ENCODE data around the gene IQGAP3. TPM values are rescaled to one million over a fixed set of nuclear protein-coding genes. Genes with fewer than 3 reads are reported as not detected.
A peak's percentile ranks its signal among the peaks of the same experiment; 100 is the strongest.

The IQGAP3 gene
- total and polyA plus RNA-seq, 2 of the 4 experiments (the other 2 are of a cell fraction) = 12.5 to 13.6 TPM

GRCh38 chr1:156494309-156494895 lies 78.0 kb downstream of the IQGAP3 start:
- H4K5ac ChIP-seq (ENCODE audit: low read depth, low read length) = no peak overlapping the region
- H4K8ac ChIP-seq (ENCODE audit: low read depth in 2 of 2, low read length in 2 of 2) = no peak overlapping the region
- intact Hi-C loops (cut with micrococcal nuclease) = no loop called here
- no peak overlapping the region for H3K23ac ChIP-seq (ENCODE audit: low read depth, low read length)
- H4K91ac ChIP-seq (ENCODE audit: insufficient read depth, low read depth, low read length) = no peak overlapping the region
- in situ Hi-C loops (cut with MboI; ENCODE audit: low sequenced_read_pairs) = no loop called here
- no peak overlapping the region for H3K9ac ChIP-seq (ENCODE audit: low read depth, low read length)
- no peak overlapping the region for H2BK20ac ChIP-seq (ENCODE audit: low read depth, low read length)
- DNase-seq (no peak), ATAC-seq (ENCODE audit: low read depth) (no peak)
- no peak overlapping the region for H3K56ac ChIP-seq (ENCODE audit: extremely low read depth, insufficient read depth, low read length)
- no peaks in the 10 kb centered on the region for H3K27me3 ChIP-seq (ENCODE audit: control insufficient read depth, insufficient read depth, low read length)
- H2AK9ac ChIP-seq (replicated peaks; ENCODE audit: low read depth, low read length, poor library complexity) = no peak overlapping the region
- WGBS, 2 experiments (ENCODE audit: extremely low coverage in 2 of 2, insufficient read length in 1 of 2) = 100% methylated on average over 1 of the region's 7 CpGs; no CpG with 5 or more reads in 1 of the 2 experiments
- dilution Hi-C loops (cut with HindIII; ENCODE audit: low sequenced_read_pairs, unreplicated experiment) = no loop called here
- peaks cover 9 to 95% of the 10 kb centered on the region in 2 experiments; a peak in 3 of 4 replicates for H3K79me1 ChIP-seq (ENCODE audit: low read depth in 1 of 2, low read length in 2 of 2)
- no peak overlapping the region for H2BK120ac ChIP-seq (ENCODE audit: low read depth, low read length)
- no peak overlapping the region for H3K27ac ChIP-seq (ENCODE audit: insufficient read depth, low read length)
- TF ChIP-seq RFX5 (IDR thresholded peaks at IDR 0.05; ENCODE audit: low read depth, low read length) (no peak), SMC3 (IDR thresholded peaks at IDR 0.05; ENCODE audit: low read depth, low read length) (no peak), NFE2L2 (IDR thresholded peaks at IDR 0.05; ENCODE audit: low read depth, low read length) (no peak), USF2 (IDR thresholded peaks at IDR 0.05; ENCODE audit: low read depth, low read length) (no peak), POLR2A (IDR thresholded peaks at IDR 0.05; ENCODE audit: low read depth, low read length) (no peak), CEBPB (IDR thresholded peaks at IDR 0.05; ENCODE audit: low read depth, low read length) (no peak), MAFK (IDR thresholded peaks at IDR 0.05; ENCODE audit: low read depth, low read length) (no peak), ELK1 (IDR thresholded peaks at IDR 0.05; ENCODE audit: borderline replicate concordance, low read depth, low read length) (no peak), CTCF (conservative IDR thresholded peaks at IDR 0.05; ENCODE audit: low read depth, low read length) (no peak), BHLHE40 (IDR thresholded peaks at IDR 0.05; ENCODE audit: low read depth, low read length) (no peak), FOS (IDR thresholded peaks at IDR 0.05; ENCODE audit: low read depth, low read length) (no peak), CHD1 (IDR thresholded peaks at IDR 0.05; ENCODE audit: low read depth, low read length) (no peak), MAZ (IDR thresholded peaks at IDR 0.05; ENCODE audit: borderline replicate concordance, low read depth, low read length) (no peak)
- peaks cover 68% of the 10 kb centered on the region for H3K9me1 ChIP-seq (ENCODE audit: insufficient read depth, low read length)
- no peak overlapping the region for H3K4ac ChIP-seq (ENCODE audit: low read depth, low read length)
- H3K9me3 ChIP-seq (ENCODE audit: control insufficient read depth, insufficient read depth, low read length) = no peaks in the 10 kb centered on the region
- no peak overlapping the region for H2AFZ ChIP-seq (replicated peaks; ENCODE audit: low read length, poor library complexity)
- H3K36me3 ChIP-seq (ENCODE audit: control insufficient read depth, insufficient read depth, low read length) = peaks cover 5% of the 10 kb centered on the region; the same call in 1 of the 2 replicates
- H3K4me2 ChIP-seq (ENCODE audit: low read depth, low read length) = no peak overlapping the region
- H3K18ac ChIP-seq (ENCODE audit: low read depth, low read length) = no peak overlapping the region
- peaks cover 66% of the 10 kb centered on the region for H3K4me1 ChIP-seq (ENCODE audit: control insufficient read depth, insufficient read depth, low read length)
- CTCF ChIA-PET = interaction anchor here (1.9 kb wide), 1 partner anchor 10 kb away, joined by 6 read pairs; no protein-coding TSS in a partner anchor
- peaks cover 100% of the 10 kb centered on the region for H4K20me1 ChIP-seq (ENCODE audit: insufficient read depth, low read length)
- no peak overlapping the region for H2BK5ac ChIP-seq (ENCODE audit: low read depth, low read length, poor library complexity, severe bottlenecking)
- POLR2A ChIA-PET (ENCODE audit: unreplicated experiment) = no interaction called here
- no peak overlapping the region for H2BK15ac ChIP-seq (ENCODE audit: low read depth, low read length)
- no peak overlapping the region for H3K4me3 ChIP-seq (ENCODE audit: insufficient read depth, low read depth, low read length)
- no peak overlapping the region for H3K14ac ChIP-seq (replicated peaks; ENCODE audit: low read depth, low read length)
- H2AK5ac ChIP-seq (ENCODE audit: low read depth, low read length) = 0 out of 2 replicates have a peak overlapping the region, but pooled peaks have one; percentile 1
- no TSS peak for BruUV-seq (replicated peaks)
